Smooth muscle cell (in vitro differentiated cells): ENCODE results near the gene C17orf50. TPM values are rescaled to one million over a fixed set of nuclear protein-coding genes. Genes with fewer than 3 reads are reported as not detected.

ENCODE experiments used
- DNase-seq: peaks from one replicate; lab custom pipeline; 2025; ENCODE audit not compliant: unreplicated experiment; lab: John Stamatoyannopoulos, UW
- H2AFZ ChIP-seq: fragments of 200-600 bp; sonication (generic); 2 replicates; pipeline ENCODE4 v1.6.0; 2016; ENCODE audit warnings: antibody characterized with exemption, low read depth, mild to moderate bottlenecking
- H3F3A ChIP-seq: fragments of 200-600 bp; sonication (generic); 2 replicates; pipeline ENCODE4 v1.6.0; 2017; ENCODE audit warnings: antibody characterized with exemption, low read depth
- H3K27ac ChIP-seq: fragments of 200-600 bp; sonication (generic); 2 replicates; pipeline ENCODE4 v1.5.1; 2016; ENCODE audit warnings: low read depth, mild to moderate bottlenecking
- H3K27me3 ChIP-seq: fragments of 200-600 bp; sonication (generic); 2 replicates; pipeline ENCODE4 v1.6.1; 2016; ENCODE audit warnings: low read depth, mild to moderate bottlenecking
- H3K36me3 ChIP-seq: fragments of 200-600 bp; sonication (generic); 2 replicates; pipeline ENCODE4 v1.5.1; 2016; ENCODE audit warnings: low read depth
- H3K4me1 ChIP-seq: fragments of 200-600 bp; sonication (generic); 2 replicates; pipeline ENCODE4 v1.5.1; 2016; ENCODE audit warnings: low read depth
- H3K4me2 ChIP-seq: fragments of 200-600 bp; sonication (generic); 2 replicates; pipeline ENCODE4 v1.6.0; 2016; ENCODE audit warnings: mild to moderate bottlenecking
- H3K4me3 ChIP-seq: fragments of 200-600 bp; sonication (generic); 2 replicates; pipeline ENCODE4 v1.5.1; 2016; ENCODE audit warnings: mild to moderate bottlenecking
- H3K79me2 ChIP-seq: fragments of 200-600 bp; sonication (generic); 2 replicates; pipeline ENCODE4 v1.6.0; 2016; ENCODE audit warnings: low read depth, mild to moderate bottlenecking
- H3K9ac ChIP-seq: fragments of 200-600 bp; sonication (generic); 2 replicates; pipeline ENCODE4 v1.6.0; 2016; ENCODE audit warnings: low read depth
- H3K9me3 ChIP-seq: fragments of 200-600 bp; sonication (generic); replicated peaks from 2 replicates; pipeline ENCODE4 v1.5.1; 2016; ENCODE audit warnings: low read depth
- H4K20me1 ChIP-seq: fragments of 200-600 bp; sonication (generic); 2 replicates; pipeline ENCODE4 v1.6.0; 2016; ENCODE audit warnings: low read depth
- CTCF ChIP-seq: fragments of 200-600 bp; sonication (generic); IDR thresholded peaks from 2 replicates; pipeline ENCODE4 v1.5.1; 2017; ENCODE audit warnings: borderline replicate concordance, mild to moderate bottlenecking, antibody characterized with exemption; ENCODE audit not compliant: insufficient read depth, poor library complexity, severe bottlenecking
- WGBS: methylation state at CpG from one replicate; pipeline ENCODE4 v1.1.7; 2016; ENCODE audit warnings: low lambda C conversion rate; 5-methylcytosine and 5-hydroxymethylcytosine counted together
- polyA plus RNA-seq: library from polyadenylated mRNA; unstranded; fragments of >200 nt; fragmentation: Nextera tagmentation; extraction: Ambion mirVana; gene quantifications from 2 replicates; pipeline ENCODE4 v1.2.1, GENCODE V29; 2016
- total RNA-seq: library from RNA; depleted of rRNA; stranded (reverse); fragments of >200 nt; gene quantifications from 2 replicates; pipeline ENCODE4 v1.2.3, GENCODE V29; 2014

The C17orf50 gene
- total and polyA plus RNA-seq, 2 experiments from 2014 or later: 0.33 TPM; not detected in 1

DNA sequence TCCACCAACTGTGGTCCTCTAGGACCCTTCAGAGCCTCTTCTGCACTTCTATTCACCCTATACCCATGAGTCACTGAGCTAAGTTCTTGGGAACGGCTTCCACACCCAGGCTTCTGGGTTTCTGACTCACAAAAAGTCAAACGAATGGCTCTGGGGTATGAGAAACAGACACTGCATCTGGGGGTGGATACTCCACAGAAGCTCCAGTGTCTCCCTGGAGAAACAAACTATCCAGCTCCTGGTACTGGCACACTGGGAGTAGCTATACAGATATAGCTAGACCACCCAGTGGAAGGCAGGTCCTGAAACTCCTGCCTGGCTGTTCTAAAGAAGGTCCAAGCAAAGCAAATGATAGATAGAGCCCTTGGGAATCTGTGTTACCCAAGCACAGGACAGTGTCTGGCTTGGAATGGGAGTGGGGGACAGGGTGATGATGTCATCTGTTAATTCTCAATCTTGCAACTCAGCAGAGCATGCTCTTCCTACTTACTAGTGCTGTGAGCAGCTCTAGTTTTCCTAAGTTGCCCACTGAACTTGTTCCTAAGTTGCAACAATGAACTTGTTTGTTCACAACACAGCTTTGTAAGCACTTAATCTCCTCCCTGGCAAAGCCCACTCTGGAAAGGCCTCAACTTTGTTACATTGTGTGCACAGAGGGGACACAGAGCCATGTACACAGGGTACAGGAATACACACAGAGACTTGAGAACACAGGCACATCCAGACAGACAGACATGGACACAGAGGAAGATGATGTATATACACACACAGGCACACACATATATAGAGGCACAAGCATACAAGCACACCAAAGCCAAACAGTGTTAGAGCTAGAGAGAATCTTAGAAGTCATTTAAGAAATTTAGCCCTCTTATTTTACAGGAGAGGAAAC lies 28.0 kb downstream of the C17orf50 start:
- Histone ChIP-seq H3K79me2 (peaks cover 26% of the 10 kb centered on the region), H3K4me2 (peak overlapping the region; percentile 78), H4K20me1 (no peaks in the 10 kb centered on the region), H3K36me3 (no peaks in the 10 kb centered on the region), H3K27ac (peak overlapping the region; percentile 96), H2AFZ (peak overlapping the region; percentile 31), H3K4me1 (peaks cover 14% of the 10 kb centered on the region), H3K9me3 (no peaks in the 10 kb centered on the region), H3K27me3 (no peaks in the 10 kb centered on the region), H3K9ac (peak overlapping the region; percentile 74), H3K4me3 (no peak overlapping the region), H3F3A (peaks cover 35% of the 10 kb centered on the region)
- WGBS: 0% methylated on average over 2 of the region's 2 CpGs
- no peak for TF ChIP-seq CTCF
- no peak for DNase-seq

DNA sequence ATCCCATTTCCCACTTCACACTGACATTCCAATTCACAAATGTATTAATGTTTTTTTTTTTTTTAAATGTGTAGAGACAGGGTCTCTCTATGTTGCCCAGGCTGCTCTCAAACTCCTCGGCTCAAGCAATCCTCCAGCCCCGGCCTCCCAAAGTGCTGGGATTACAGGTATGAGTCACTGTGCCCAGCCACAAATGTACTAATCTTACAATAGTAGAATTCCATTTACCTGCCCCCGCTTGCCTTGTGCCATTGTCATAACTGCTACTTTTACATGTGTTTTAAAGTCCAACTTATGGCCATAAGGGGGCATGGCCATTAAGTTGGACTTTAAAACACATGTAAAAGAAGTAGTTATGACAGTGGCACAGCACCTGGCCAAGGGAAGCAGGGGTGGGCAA lies 30.2 kb downstream of the C17orf50 start:
- no peaks in the 10 kb centered on the region for H3K9me3 ChIP-seq
- no peaks in the 10 kb centered on the region for H4K20me1 ChIP-seq
- 46% methylated on average over 3 of the region's 3 CpGs for WGBS
- no peak overlapping the region for H3K27ac ChIP-seq
- H3K4me3 ChIP-seq: no peak overlapping the region
- no peak for DNase-seq
- no peaks in the 10 kb centered on the region for H3K27me3 ChIP-seq
- H2AFZ ChIP-seq: no peak overlapping the region
- H3K36me3 ChIP-seq: no peaks in the 10 kb centered on the region
- peaks cover 38% of the 10 kb centered on the region for H3F3A ChIP-seq
- no peak overlapping the region for H3K4me2 ChIP-seq
- no peak for TF ChIP-seq CTCF
- no peak overlapping the region for H3K9ac ChIP-seq
- peaks cover 34% of the 10 kb centered on the region for H3K79me2 ChIP-seq
- peaks cover 14% of the 10 kb centered on the region for H3K4me1 ChIP-seq

GRCh38 chr17:35791681-35792350 lies 31.1 kb downstream of the C17orf50 start:
- no peak overlapping the region for H3K4me3 ChIP-seq
- H3K4me1 ChIP-seq: peaks cover 13% of the 10 kb centered on the region
- no peaks in the 10 kb centered on the region for H3K27me3 ChIP-seq
- TF ChIP-seq CTCF: no peak
- H3K27ac ChIP-seq: no peak overlapping the region
- 58% methylated on average over 9 of the region's 9 CpGs for WGBS
- no peak for DNase-seq
- H2AFZ ChIP-seq: no peak overlapping the region
- H3K9me3 ChIP-seq: no peaks in the 10 kb centered on the region
- no peak overlapping the region for H3K9ac ChIP-seq
- peak overlapping the region; percentile 93 for H3K4me2 ChIP-seq
- no peaks in the 10 kb centered on the region for H3K36me3 ChIP-seq
- H3K79me2 ChIP-seq: peaks cover 34% of the 10 kb centered on the region
- peaks cover 42% of the 10 kb centered on the region for H3F3A ChIP-seq
- no peaks in the 10 kb centered on the region for H4K20me1 ChIP-seq
